ENCODE data around the gene GIT2.
A peak's percentile ranks its signal among the peaks of the same experiment; 100 is the strongest.

Gene GIT2

GRCh38 chr12:109995686-109996482 is at the start of gene GIT2:
Gene GIT2, minus strand, starts transcription at chr12:109996368. Its CDS starts 144 bp downstream, at chr12:109996224.
- DNase-seq (ENCODE audit: low read depth, low spot score) = peak; percentile 59
- peak within 1 kb of the TSS; percentile 78 for H3K27ac ChIP-seq
- peak within 1 kb of the TSS; percentile 90 for H3K9ac ChIP-seq (ENCODE audit: insufficient read length)
- TF ChIP-seq POLR2AphosphoS5 (IDR thresholded peaks at IDR 0.05; ENCODE audit: borderline replicate concordance, low read depth, low read length) = peak; percentile 90
- no peak for TF ChIP-seq FOXP2 (optimal IDR thresholded peaks at IDR 0.05; ENCODE audit: control extremely low read depth, extremely low read length, insufficient read depth)
- peaks cover 7% of the 10 kb centered on the region for H3K36me3 ChIP-seq (ENCODE audit: insufficient read depth, low read length)
- peak within 1 kb of the TSS; percentile 94 for H3K4me3 ChIP-seq
- H3K9me3 ChIP-seq (ENCODE audit: low read depth, low read length) = no peaks in the 10 kb centered on the region

- TF ChIP-seq EZH2 (IDR thresholded peaks at IDR 0.05) = no peak
- no peak for TF ChIP-seq FOXP2 (optimal IDR thresholded peaks at IDR 0.05; ENCODE audit: control extremely low read depth, extremely low read length, insufficient read depth)
- no peak for TF ChIP-seq POLR2AphosphoS5 (IDR thresholded peaks at IDR 0.05; ENCODE audit: borderline replicate concordance, low read depth, low read length)
- H3K9me3 ChIP-seq (ENCODE audit: low read depth, low read length) = no peaks in the 10 kb centered on the region
- H3K36me3 ChIP-seq (ENCODE audit: insufficient read depth, low read length) = peaks cover 13% of the 10 kb centered on the region
- H3K27ac ChIP-seq = no peak overlapping the region
- DNase-seq (ENCODE audit: low read depth, low spot score) = no peak
- H3K4me3 ChIP-seq = no peak overlapping the region
- H3K9ac ChIP-seq (ENCODE audit: insufficient read length) = no peak overlapping the region
Measured at GRCh38 chr12:110042264-110042663, 46.1 kb upstream of the GIT2 start.

GRCh38 chr12:110039085-110039807 is 43.1 kb upstream of the GIT2 start:
- no peak for TF ChIP-seq FOXP2 (optimal IDR thresholded peaks at IDR 0.05; ENCODE audit: control extremely low read depth, extremely low read length, insufficient read depth)
- TF ChIP-seq POLR2AphosphoS5 (IDR thresholded peaks at IDR 0.05; ENCODE audit: borderline replicate concordance, low read depth, low read length) = no peak
- TF ChIP-seq EZH2 (IDR thresholded peaks at IDR 0.05) = no peak
- Histone ChIP-seq H3K9ac (ENCODE audit: insufficient read length) (no peak overlapping the region), H3K4me3 (no peak overlapping the region), H3K27ac (no peak overlapping the region), H3K36me3 (ENCODE audit: insufficient read depth, low read length) (peaks cover 17% of the 10 kb centered on the region), H3K9me3 (ENCODE audit: low read depth, low read length) (no peaks in the 10 kb centered on the region)
- no peak for DNase-seq (ENCODE audit: low read depth, low spot score)

- H3K9ac ChIP-seq (ENCODE audit: insufficient read length) = no peak overlapping the region
- no peaks in the 10 kb centered on the region for H3K9me3 ChIP-seq (ENCODE audit: low read depth, low read length)
- TF ChIP-seq FOXP2 (optimal IDR thresholded peaks at IDR 0.05; ENCODE audit: control extremely low read depth, extremely low read length, insufficient read depth) (no peak), EZH2 (IDR thresholded peaks at IDR 0.05) (no peak), POLR2AphosphoS5 (IDR thresholded peaks at IDR 0.05; ENCODE audit: borderline replicate concordance, low read depth, low read length) (no peak)
- no peak for DNase-seq (ENCODE audit: low read depth, low spot score)
- no peak overlapping the region for H3K4me3 ChIP-seq
- peaks cover 17% of the 10 kb centered on the region for H3K36me3 ChIP-seq (ENCODE audit: insufficient read depth, low read length)
- H3K27ac ChIP-seq = no peak overlapping the region
Measured at GRCh38 chr12:110038741-110039084, 42.5 kb upstream of the GIT2 start.

GRCh38 chr12:110037315-110037714 is 41.1 kb upstream of the GIT2 start:
- no peak overlapping the region for H3K27ac ChIP-seq
- H3K9me3 ChIP-seq (ENCODE audit: low read depth, low read length) = no peaks in the 10 kb centered on the region
- TF ChIP-seq POLR2AphosphoS5 (IDR thresholded peaks at IDR 0.05; ENCODE audit: borderline replicate concordance, low read depth, low read length) (no peak), FOXP2 (optimal IDR thresholded peaks at IDR 0.05; ENCODE audit: control extremely low read depth, extremely low read length, insufficient read depth) (no peak), EZH2 (IDR thresholded peaks at IDR 0.05) (no peak)
- no peak overlapping the region for H3K4me3 ChIP-seq
- DNase-seq (ENCODE audit: low read depth, low spot score) = no peak
- no peak overlapping the region for H3K9ac ChIP-seq (ENCODE audit: insufficient read length)
- H3K36me3 ChIP-seq (ENCODE audit: insufficient read depth, low read length) = peaks cover 15% of the 10 kb centered on the region

- Histone ChIP-seq H3K9ac (ENCODE audit: insufficient read length) (no peak overlapping the region), H3K36me3 (ENCODE audit: insufficient read depth, low read length) (peaks cover 4% of the 10 kb centered on the region; the same call in 1 of the 2 replicates), H3K27ac (no peak overlapping the region), H3K4me3 (no peak overlapping the region), H3K9me3 (ENCODE audit: low read depth, low read length) (no peaks in the 10 kb centered on the region)
- DNase-seq (ENCODE audit: low read depth, low spot score) = no peak
- TF ChIP-seq POLR2AphosphoS5 (IDR thresholded peaks at IDR 0.05; ENCODE audit: borderline replicate concordance, low read depth, low read length) = no peak
Measured at GRCh38 chr12:110035534-110036104, 39.5 kb upstream of the GIT2 start.

- no peak overlapping the region; the same call in 1 of the 2 replicates for H3K27ac ChIP-seq
- no peak for TF ChIP-seq POLR2AphosphoS5 (IDR thresholded peaks at IDR 0.05; ENCODE audit: borderline replicate concordance, low read depth, low read length)
- TF ChIP-seq EZH2 (IDR thresholded peaks at IDR 0.05) = no peak
- no peak for TF ChIP-seq FOXP2 (optimal IDR thresholded peaks at IDR 0.05; ENCODE audit: control extremely low read depth, extremely low read length, insufficient read depth)
- H3K4me3 ChIP-seq = no peak overlapping the region
- peaks cover 7% of the 10 kb centered on the region; the same call in 1 of the 2 replicates for H3K36me3 ChIP-seq (ENCODE audit: insufficient read depth, low read length)
- no peaks in the 10 kb centered on the region for H3K9me3 ChIP-seq (ENCODE audit: low read depth, low read length)
- no peak overlapping the region for H3K9ac ChIP-seq (ENCODE audit: insufficient read length)
- no peak for DNase-seq (ENCODE audit: low read depth, low spot score)
Measured at GRCh38 chr12:110033888-110034287, 37.7 kb upstream of the GIT2 start.

GRCh38 chr12:110029290-110029815 is 33.2 kb upstream of the GIT2 start:
- no peak for DNase-seq (ENCODE audit: low read depth, low spot score)
- H3K27ac ChIP-seq = no peak overlapping the region
- TF ChIP-seq POLR2AphosphoS5 (IDR thresholded peaks at IDR 0.05; ENCODE audit: borderline replicate concordance, low read depth, low read length) (no peak), FOXP2 (optimal IDR thresholded peaks at IDR 0.05; ENCODE audit: control extremely low read depth, extremely low read length, insufficient read depth) (no peak), EZH2 (IDR thresholded peaks at IDR 0.05) (no peak)
- H3K9ac ChIP-seq (ENCODE audit: insufficient read length) = no peak overlapping the region
- no peaks in the 10 kb centered on the region for H3K9me3 ChIP-seq (ENCODE audit: low read depth, low read length)
- no peak overlapping the region for H3K4me3 ChIP-seq
- H3K36me3 ChIP-seq (ENCODE audit: insufficient read depth, low read length) = peaks cover 10% of the 10 kb centered on the region; the same call in 1 of the 2 replicates
